ENCODE measurements around the gene MST1R.

DNA sequence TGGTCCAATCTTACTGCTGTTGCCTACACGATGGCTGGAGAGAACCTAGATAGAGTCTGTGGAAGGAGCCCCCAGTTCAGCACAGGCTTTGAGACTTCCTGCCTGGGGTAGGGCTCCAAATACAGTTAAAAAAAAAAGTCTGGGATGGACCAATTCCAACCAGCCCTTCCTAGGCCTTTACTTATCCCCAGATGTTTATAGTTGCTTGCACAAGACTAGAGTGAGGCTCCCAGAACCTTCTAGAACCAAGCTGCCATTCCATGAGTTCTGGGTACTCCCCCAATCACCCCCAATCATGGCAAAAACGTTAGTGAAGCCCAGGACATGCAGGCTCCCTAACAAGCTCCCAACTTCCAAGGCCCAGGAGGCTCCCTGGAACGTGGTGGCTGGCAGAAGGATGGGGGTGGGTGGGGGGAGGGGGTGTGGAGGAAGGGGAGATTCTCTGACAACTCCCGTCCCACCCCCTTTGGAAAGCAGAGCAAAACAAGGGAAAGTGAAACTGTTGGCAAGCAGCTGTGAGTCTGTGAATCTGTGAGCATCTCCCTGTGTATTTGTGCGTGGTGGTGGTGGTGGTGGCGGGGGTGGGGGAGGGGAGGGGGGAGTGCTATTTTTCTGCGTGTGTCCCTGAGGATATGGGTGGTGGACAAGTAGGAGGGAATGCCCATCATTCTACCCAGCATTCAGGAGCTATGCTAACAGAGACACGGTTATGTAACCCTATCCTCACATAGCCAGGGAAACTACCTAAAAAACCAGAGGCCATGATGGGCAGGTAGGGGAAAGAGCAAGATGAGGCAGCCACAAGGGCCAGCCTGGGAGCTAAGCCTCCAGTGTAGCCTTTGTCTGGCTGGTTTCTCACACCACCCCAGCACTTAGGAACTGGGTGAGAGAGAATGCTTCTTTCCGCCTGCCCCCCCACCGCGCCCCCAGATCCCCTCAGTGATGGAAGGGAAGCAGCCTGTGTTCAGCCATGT, 2.0 kb downstream of the MST1R start:
- no peak for TF ChIP-seq SPI1 (IDR thresholded peaks at IDR 0.05; ENCODE audit: borderline replicate concordance, low read depth, low read length)
- TF ChIP-seq MCM2 (IDR thresholded peaks at IDR 0.05; ENCODE audit: low read depth) = no peak
- no peak for TF ChIP-seq ZNF586 (CRISPR knock-in tag; conservative IDR thresholded peaks at IDR 0.05)
- TF ChIP-seq ZNF124 (CRISPR knock-in tag; IDR thresholded peaks at IDR 0.05) = no peak
- TF ChIP-seq ZFPM2 (CRISPR knock-in tag; IDR thresholded peaks at IDR 0.05) = no peak
- TF ChIP-seq BACH1 (tag; IDR thresholded peaks at IDR 0.05) = no peak
- no peak for TF ChIP-seq CHD1 (IDR thresholded peaks at IDR 0.05; ENCODE audit: low read length)
- no peak for TF ChIP-seq ZNF780A (CRISPR knock-in tag; IDR thresholded peaks at IDR 0.05)
- TF ChIP-seq, protein P1, sequence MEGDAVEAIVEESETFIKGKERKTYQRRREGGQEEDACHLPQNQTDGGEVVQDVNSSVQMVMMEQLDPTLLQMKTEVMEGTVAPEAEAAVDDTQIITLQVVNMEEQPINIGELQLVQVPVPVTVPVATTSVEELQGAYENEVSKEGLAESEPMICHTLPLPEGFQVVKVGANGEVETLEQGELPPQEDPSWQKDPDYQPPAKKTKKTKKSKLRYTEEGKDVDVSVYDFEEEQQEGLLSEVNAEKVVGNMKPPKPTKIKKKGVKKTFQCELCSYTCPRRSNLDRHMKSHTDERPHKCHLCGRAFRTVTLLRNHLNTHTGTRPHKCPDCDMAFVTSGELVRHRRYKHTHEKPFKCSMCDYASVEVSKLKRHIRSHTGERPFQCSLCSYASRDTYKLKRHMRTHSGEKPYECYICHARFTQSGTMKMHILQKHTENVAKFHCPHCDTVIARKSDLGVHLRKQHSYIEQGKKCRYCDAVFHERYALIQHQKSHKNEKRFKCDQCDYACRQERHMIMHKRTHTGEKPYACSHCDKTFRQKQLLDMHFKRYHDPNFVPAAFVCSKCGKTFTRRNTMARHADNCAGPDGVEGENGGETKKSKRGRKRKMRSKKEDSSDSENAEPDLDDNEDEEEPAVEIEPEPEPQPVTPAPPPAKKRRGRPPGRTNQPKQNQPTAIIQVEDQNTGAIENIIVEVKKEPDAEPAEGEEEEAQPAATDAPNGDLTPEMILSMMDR (IDR thresholded peaks at IDR 0.05 in 2 of 3, conservative IDR thresholded peaks at IDR 0.05 in 1 of 3; ENCODE audit: insufficient read depth in 2 of 3, low read depth in 1 of 3, low read length in 3 of 3) = no peak
- TF ChIP-seq FOXA1 (IDR thresholded peaks at IDR 0.05; ENCODE audit: borderline replicate concordance) = no peak
- no peak for TF ChIP-seq CHD2 (IDR thresholded peaks at IDR 0.05; ENCODE audit: low read depth, low read length)
